Spleen (tissue), 11 donors: ENCODE measurements around the gene BRCA2. TPM values are rescaled to one million over a fixed set of nuclear protein-coding genes. Genes with fewer than 3 reads are reported as not detected.

Experiments
- DNase-seq: peaks from one replicate; pipeline ENCODE4 v3.0.0-alpha.2; 2020
- H3K27ac ChIP-seq, 8 donors: fragments of 200-600 bp; sonication (generic) in 7 of 8; 1 replicate in 4 of 8; 2 replicates in 4 of 8; pipeline versions ENCODE4 v1.5.0 to v1.8.0; 2016 to 2021; ENCODE audit warnings: inconsistent platforms in 4 of 8, mild to moderate bottlenecking in 4 of 8, moderate library complexity in 1 of 8
- H3K27me3 ChIP-seq, 7 donors: fragments of 200-600 bp; sonication (generic) in 6 of 7; replicated peaks in 1 of 7; 1 replicate in 4 of 7; 2 replicates in 3 of 7; pipeline versions ENCODE4 v1.5.0 to v1.8.0; 2016 to 2021; ENCODE audit warnings: inconsistent platforms in 3 of 7, mild to moderate bottlenecking in 1 of 7
- H3K36me3 ChIP-seq, 6 donors: fragments of 200-600 bp; sonication (generic) in 5 of 6; 1 replicate in 4 of 6; 2 replicates in 2 of 6; pipeline versions ENCODE4 v1.5.0 to v1.8.0; 2016 to 2021; ENCODE audit warnings: inconsistent platforms in 2 of 6
- H3K4me1 ChIP-seq, 6 donors: fragments of 200-600 bp; sonication (generic) in 5 of 6; 1 replicate in 3 of 6; 2 replicates in 3 of 6; pipeline versions ENCODE4 v1.5.0 to v1.8.0; 2016 to 2021; ENCODE audit warnings: inconsistent platforms in 3 of 6
- H3K4me3 ChIP-seq, 8 donors: fragments of 200-600 bp; sonication (generic) in 7 of 8; 1 replicate in 4 of 8; 2 replicates in 4 of 8; pipeline versions ENCODE4 v1.5.0 to v1.8.0; 2016 to 2021; ENCODE audit warnings: inconsistent platforms in 4 of 8, mild to moderate bottlenecking in 4 of 8, moderate library complexity in 2 of 8
- H3K9me3 ChIP-seq, 8 donors: fragments of 200-600 bp; sonication (generic) in 7 of 8; 1 replicate in 4 of 8; 2 replicates in 4 of 8; pipeline versions ENCODE4 v1.5.0 to v1.8.0; 2016 to 2021; ENCODE audit warnings: inconsistent platforms in 4 of 8
- CTCF ChIP-seq, 11 experiments: fragments of 200-600 bp in 7 of 11; fragments of 450-650 bp in 4 of 11; sonication (generic) in 4 of 11; IDR thresholded peaks in 8 of 11; conservative IDR thresholded peaks in 3 of 11; 1 replicate in 7 of 11; 2 replicates in 4 of 11; pipeline versions ENCODE4 v1.4.0 to v1.8.0; 2016 to 2021; ENCODE audit warnings: antibody characterized with exemption in 11 of 11, inconsistent platforms in 4 of 11, mild to moderate bottlenecking in 1 of 11
- POLR2A ChIP-seq, 3 donors: fragments of 450-650 bp; IDR thresholded peaks; one replicate each; pipeline ENCODE4 v1.5.1; 2017; ENCODE audit warnings: antibody characterized with exemption in 3 of 3, mild to moderate bottlenecking in 1 of 3
- POLR2AphosphoS5 ChIP-seq, 3 donors: sonication (generic); formaldehyde crosslinking; IDR thresholded peaks; one replicate each; pipeline ENCODE4 v1.5.1; 2017; ENCODE audit warnings: antibody characterized with exemption in 3 of 3
- WGBS, 5 donors: extraction: QIAGEN DNeasy Blood & Tissue Kit in 3 of 5; methylation state at CpG; one replicate each; pipeline versions ENCODE4 v1.1.5 to v1.1.7; 2013 to 2018; 5-methylcytosine and 5-hydroxymethylcytosine counted together
- intact Hi-C: fragments of 100-400 bp; cut with DNase I; formaldehyde crosslinking; loops from one replicate; pipeline ENCODE4 v1.15.0; 2023; ENCODE audit warnings: low total_unique reads
- polyA plus RNA-seq, 3 donors: library from polyadenylated mRNA; stranded (reverse); fragments of 200-250 nt; gene quantifications; one replicate each; pipeline ENCODE4 v1.2.1, GENCODE V29; 2013
- total RNA-seq, 7 donors: library from RNA; depleted of rRNA in 3 of 7; stranded (reverse); fragments of >200 nt in 3 of 7; fragmentation: NEBNext Ultra II Directional in 4 of 7; extraction: Animal tissue kit (Norgen Biotek cat#: 25700) in 4 of 7; gene quantifications; one replicate each; pipeline versions ENCODE4 v1.1.0 to v1.2.1, GENCODE V29; 2016 to 2021
- donor health status: healthy with polysubstance abuse.
- donor health status: DM: no; HTN: no; CAD: no; lungs with moderate emphysema.
- donor health status: DM: no; HTN: no; CAD: no.
- donor health status: Bipolar disorder and iron deficiency.
- donor health status: healthy.
- donor health status: DM: no; HTN: no; CAD: no.
- donor health status: DM: yes; HTN: yes; CAD: no.

The BRCA2 gene
- total and polyA plus RNA-seq, 10 donors, result 0.35 to 11.2 (median 6.1) TPM

- intact Hi-C loops, result loop anchor here (5.0 kb wide), 1 partner anchor 398 kb away; no protein-coding TSS in a partner anchor
- no peak for DNase-seq
These were observed 5.1 kb upstream of the BRCA2 start for GRCh38 chr13:32310134-32310706.

GRCh38 chr13:32311188-32311897 lies 4.0 kb upstream of the BRCA2 start:
- DNase-seq, result peak; percentile 79
- H3K4me1 ChIP-seq, result peaks cover 0 to 31% (median 16%) of the 10 kb centered on the region in 6 donors
- WGBS, 5 donors, result 91 to 95% (median 92%) methylated on average over 15 to 36 of the region's 36 CpGs
- intact Hi-C loops, result loop anchor here (5.0 kb wide), 1 partner anchor 399 kb away; no protein-coding TSS in a partner anchor
- H3K4me3 ChIP-seq, result no peak overlapping the region
- H3K9me3 ChIP-seq, result no peaks in the 10 kb centered on the region
- no peak overlapping the region for H3K27ac ChIP-seq
- no peaks in the 10 kb centered on the region for H3K36me3 ChIP-seq
- H3K27me3 ChIP-seq, result no peaks in the 10 kb centered on the region
- TF ChIP-seq POLR2AphosphoS5 (IDR thresholded peaks at IDR 0.05) (no peak), POLR2A (IDR thresholded peaks at IDR 0.05) (no peak), CTCF (IDR thresholded peaks at IDR 0.05 in 8 of 11, conservative IDR thresholded peaks at IDR 0.05 in 3 of 11) (no peak)

More at GRCh38 chr13:32310134-32310706, 5.1 kb upstream of the BRCA2 start:
- H3K4me3 ChIP-seq, result peak overlapping the region in 3 of 8 donors; percentile 4 to 44 (median 19)
- no peak for TF ChIP-seq POLR2A (IDR thresholded peaks at IDR 0.05)
- no peak for TF ChIP-seq POLR2AphosphoS5 (IDR thresholded peaks at IDR 0.05)
- TF ChIP-seq CTCF (IDR thresholded peaks at IDR 0.05 in 8 of 11, conservative IDR thresholded peaks at IDR 0.05 in 3 of 11), result peak; percentile 54 to 87 (median 76)
- no peaks in the 10 kb centered on the region for H3K27me3 ChIP-seq
- peaks cover 0 to 25% (median 11%) of the 10 kb centered on the region in 6 donors for H3K4me1 ChIP-seq
- no peaks in the 10 kb centered on the region for H3K36me3 ChIP-seq
- H3K27ac ChIP-seq, result peak overlapping the region in 1 of 8 donors; percentile 45
- no peaks in the 10 kb centered on the region for H3K9me3 ChIP-seq
- WGBS, 5 donors, result 42 to 51% (median 45%) methylated on average over 12 of the region's 12 CpGs

GRCh38 chr13:32314271-32315237 lies 754 bp upstream of the BRCA2 start:
- DNase-seq, result peak; percentile 88
- Histone ChIP-seq H3K27ac (peak overlapping the region; percentile 94 to 100 (median 98)), H3K4me3 (peak overlapping the region; percentile 68 to 98 (median 88)), H3K4me1 (peaks cover 0 to 43% (median 18%) of the 10 kb centered on the region in 6 donors), H3K27me3 (no peaks in the 10 kb centered on the region), H3K36me3 (no peaks in the 10 kb centered on the region), H3K9me3 (no peaks in the 10 kb centered on the region)
- intact Hi-C loops, result loop anchor here (5.0 kb wide), 1 partner anchor 402 kb away; no protein-coding TSS in a partner anchor
- 51 to 65% (median 62%) methylated on average over 32 of the region's 32 CpGs for WGBS, 5 donors
- TF ChIP-seq POLR2A (IDR thresholded peaks at IDR 0.05) (no peak), POLR2AphosphoS5 (IDR thresholded peaks at IDR 0.05) (no peak), CTCF (IDR thresholded peaks at IDR 0.05 in 8 of 11, conservative IDR thresholded peaks at IDR 0.05 in 3 of 11) (no peak)
